ENCODE data around the gene GGT5. TPM values are rescaled to one million over a fixed set of nuclear protein-coding genes. Genes with fewer than 3 reads are reported as not detected.
"Not testable (repeated sequence)": the region's sequence is repeated elsewhere in the genome, so short reads cannot be mapped to it uniquely, and the experiment has no call there.

Gene GGT5
- total RNA-seq (2014; rRNA removed; shearing (Covaris generic); ENCODE audit: low replicate concordance): not detected in 2 replicates

DNA sequence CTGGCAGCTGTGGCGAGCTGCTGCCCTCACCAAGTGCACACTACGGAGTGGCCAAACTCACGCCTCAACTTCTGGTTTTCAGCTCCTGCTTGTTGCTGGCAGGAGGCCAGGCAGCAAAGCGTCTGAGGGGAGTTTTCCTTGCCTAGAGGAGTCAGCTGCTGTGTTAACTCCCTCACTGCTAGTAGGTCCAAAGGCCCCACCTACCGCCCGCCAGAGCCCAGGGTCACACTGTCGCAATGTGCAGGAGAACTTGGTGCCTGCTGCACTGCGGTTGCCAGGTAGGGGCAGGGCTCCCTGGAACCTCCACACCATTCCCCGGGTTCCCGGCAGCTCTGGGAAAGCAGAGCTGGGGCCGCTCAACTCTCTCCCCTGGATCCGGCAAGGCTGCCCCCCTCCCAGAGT lies at the start of gene GGT5:
GGT5 (minus strand) TSS at position 53 of the 402 bp plus-strand sequence. CDS start 357 bp downstream, outside the sequence.
- in situ Hi-C loops (cut with HindIII; ENCODE audit: low pct_unique_long_range_greater_than_20kb, low sequenced_read_pairs); DNase-seq (ENCODE audit: low read depth): not testable (repeated sequence)

GRCh38 chr22:24292202-24292830 lies 47.4 kb upstream of the GGT5 start:
- in situ Hi-C loops (cut with HindIII; ENCODE audit: low pct_unique_long_range_greater_than_20kb, low sequenced_read_pairs); DNase-seq (ENCODE audit: low read depth): not testable (repeated sequence)

GRCh38 chr22:24291515-24292201 lies 46.8 kb upstream of the GGT5 start:
- in situ Hi-C loops (cut with HindIII; ENCODE audit: low pct_unique_long_range_greater_than_20kb, low sequenced_read_pairs): no loop called here
- no peak for DNase-seq (ENCODE audit: low read depth)

- in situ Hi-C loops (cut with HindIII; ENCODE audit: low pct_unique_long_range_greater_than_20kb, low sequenced_read_pairs): no loop called here
- no peak for DNase-seq (ENCODE audit: low read depth)
Measured at GRCh38 chr22:24290459-24290858, 45.6 kb upstream of the GGT5 start.

DNA sequence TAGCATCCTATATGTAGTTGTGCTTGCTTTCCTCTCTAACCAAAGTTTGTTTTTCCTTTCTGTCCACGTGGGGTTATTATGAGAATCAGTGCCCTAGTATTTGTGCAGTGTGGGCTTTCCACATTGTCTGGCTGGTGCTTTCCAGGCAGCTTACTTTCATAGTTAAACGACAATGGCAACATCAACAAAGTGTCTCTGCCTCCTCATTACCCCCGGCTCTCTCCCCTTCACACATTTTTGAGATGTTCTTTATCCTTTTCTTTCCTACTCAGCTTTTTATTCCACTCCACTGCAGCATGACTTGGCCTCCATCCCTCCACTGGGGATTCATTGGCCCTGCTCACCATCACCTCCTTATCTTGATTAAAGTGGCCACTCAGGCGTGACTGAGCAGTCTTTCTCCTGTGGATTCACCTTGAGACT lies 44.9 kb upstream of the GGT5 start:
- peak; percentile 31 for DNase-seq (ENCODE audit: low read depth)
- in situ Hi-C loops (cut with HindIII; ENCODE audit: low pct_unique_long_range_greater_than_20kb, low sequenced_read_pairs): no loop called here

DNA sequence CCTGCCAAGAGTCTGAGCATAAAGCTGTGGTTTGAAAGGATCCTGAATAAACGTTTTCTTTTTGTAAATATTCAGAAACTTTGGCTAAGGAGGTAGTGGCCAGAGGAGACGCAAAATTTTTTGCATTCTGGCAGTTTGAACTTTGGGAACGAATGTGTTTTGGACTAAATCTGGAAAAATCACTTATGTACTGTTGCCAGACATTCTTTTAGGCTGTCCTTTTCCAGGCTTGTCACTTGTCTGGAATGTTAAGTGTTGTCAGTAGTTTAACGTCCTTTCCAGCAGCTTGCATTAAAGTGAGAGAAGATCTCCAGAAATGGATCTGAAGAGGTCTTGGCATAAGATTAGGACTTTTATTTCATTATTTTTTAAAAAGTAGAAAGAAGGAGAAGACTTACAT lies 44.2 kb upstream of the GGT5 start:
- in situ Hi-C loops (cut with HindIII; ENCODE audit: low pct_unique_long_range_greater_than_20kb, low sequenced_read_pairs): no loop called here
- no peak for DNase-seq (ENCODE audit: low read depth)

- DNase-seq (ENCODE audit: low read depth); in situ Hi-C loops (cut with HindIII; ENCODE audit: low pct_unique_long_range_greater_than_20kb, low sequenced_read_pairs): not testable (repeated sequence)
Measured at GRCh38 chr22:24287801-24288200, 42.9 kb upstream of the GGT5 start.

DNA sequence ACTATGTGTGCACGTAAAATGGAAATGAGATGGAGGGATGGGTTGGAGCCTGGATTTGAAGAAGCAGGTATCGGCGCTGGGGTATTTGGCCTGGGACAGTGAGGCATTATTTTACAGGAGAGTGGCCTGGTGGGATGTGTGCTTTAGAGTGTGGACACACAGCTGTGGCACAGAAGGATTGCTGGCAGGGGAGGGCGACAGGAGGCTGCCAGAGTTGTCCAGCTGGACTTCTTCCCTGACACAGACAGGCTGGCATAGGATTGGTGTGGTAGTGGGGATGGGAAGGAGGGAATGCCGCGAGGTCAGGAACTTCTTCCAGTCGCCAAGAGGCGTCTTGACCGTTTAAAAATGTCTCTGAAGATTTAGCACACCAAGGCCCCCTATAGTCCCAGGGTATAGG lies 42.3 kb upstream of the GGT5 start:
- in situ Hi-C loops (cut with HindIII; ENCODE audit: low pct_unique_long_range_greater_than_20kb, low sequenced_read_pairs); DNase-seq (ENCODE audit: low read depth): not testable (repeated sequence)

- in situ Hi-C loops (cut with HindIII; ENCODE audit: low pct_unique_long_range_greater_than_20kb, low sequenced_read_pairs): no loop called here
- no peak for DNase-seq (ENCODE audit: low read depth)
Measured at GRCh38 chr22:24285245-24285644, 40.4 kb upstream of the GGT5 start.

DNA sequence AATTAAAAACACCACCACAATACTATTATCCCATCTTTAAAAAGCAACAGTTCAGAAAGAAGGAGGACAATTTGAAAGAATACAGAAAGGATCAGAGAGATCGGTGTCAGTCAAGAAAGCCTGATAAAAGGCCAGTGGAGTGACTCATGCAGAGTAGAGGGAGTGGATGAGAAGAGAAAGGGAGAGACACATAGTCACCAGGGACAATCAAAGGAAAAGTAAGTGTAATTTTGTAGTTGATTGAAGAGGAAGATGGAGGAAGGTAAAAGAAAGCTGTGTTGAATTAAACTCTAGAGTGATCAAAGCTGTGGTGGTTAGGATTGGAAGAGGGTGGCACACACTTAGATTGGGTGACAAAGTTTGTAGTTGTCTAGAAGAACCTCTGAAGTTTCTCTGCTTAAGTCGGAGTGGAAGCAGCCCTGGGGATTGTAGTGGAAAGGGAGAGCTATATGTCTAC lies 39.9 kb upstream of the GGT5 start:
- no peak for DNase-seq (ENCODE audit: low read depth)

DNA sequence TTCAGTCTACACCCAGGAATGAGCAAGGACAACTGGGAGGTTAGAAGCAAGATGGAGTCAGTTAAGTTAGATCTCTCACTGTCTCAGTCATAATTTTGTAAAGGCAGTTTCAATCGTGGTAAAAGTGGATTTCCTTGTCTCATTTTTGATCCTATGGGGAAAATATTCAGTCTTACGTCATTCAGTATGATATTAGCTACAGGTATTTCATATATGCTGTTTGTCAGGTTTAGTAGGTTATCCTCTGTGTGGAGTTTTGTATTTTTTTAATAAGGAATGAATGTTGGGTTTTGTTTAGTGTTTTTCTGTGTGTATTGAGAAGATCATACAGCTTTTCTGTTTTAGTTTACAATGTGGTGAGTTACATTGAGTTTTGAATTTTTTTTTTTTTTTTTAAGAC lies 37.5 kb upstream of the GGT5 start:
- DNase-seq (ENCODE audit: low read depth): no peak
- in situ Hi-C loops (cut with HindIII; ENCODE audit: low pct_unique_long_range_greater_than_20kb, low sequenced_read_pairs): no loop called here

More for the DNA sequence above, 39.9 kb upstream of the GGT5 start:
- in situ Hi-C loops (cut with HindIII; ENCODE audit: low pct_unique_long_range_greater_than_20kb, low sequenced_read_pairs): no loop called here

GRCh38 chr22:24280363-24280762 lies 35.5 kb upstream of the GGT5 start:
- in situ Hi-C loops (cut with HindIII; ENCODE audit: low pct_unique_long_range_greater_than_20kb, low sequenced_read_pairs); DNase-seq (ENCODE audit: low read depth): not testable (repeated sequence)

DNA sequence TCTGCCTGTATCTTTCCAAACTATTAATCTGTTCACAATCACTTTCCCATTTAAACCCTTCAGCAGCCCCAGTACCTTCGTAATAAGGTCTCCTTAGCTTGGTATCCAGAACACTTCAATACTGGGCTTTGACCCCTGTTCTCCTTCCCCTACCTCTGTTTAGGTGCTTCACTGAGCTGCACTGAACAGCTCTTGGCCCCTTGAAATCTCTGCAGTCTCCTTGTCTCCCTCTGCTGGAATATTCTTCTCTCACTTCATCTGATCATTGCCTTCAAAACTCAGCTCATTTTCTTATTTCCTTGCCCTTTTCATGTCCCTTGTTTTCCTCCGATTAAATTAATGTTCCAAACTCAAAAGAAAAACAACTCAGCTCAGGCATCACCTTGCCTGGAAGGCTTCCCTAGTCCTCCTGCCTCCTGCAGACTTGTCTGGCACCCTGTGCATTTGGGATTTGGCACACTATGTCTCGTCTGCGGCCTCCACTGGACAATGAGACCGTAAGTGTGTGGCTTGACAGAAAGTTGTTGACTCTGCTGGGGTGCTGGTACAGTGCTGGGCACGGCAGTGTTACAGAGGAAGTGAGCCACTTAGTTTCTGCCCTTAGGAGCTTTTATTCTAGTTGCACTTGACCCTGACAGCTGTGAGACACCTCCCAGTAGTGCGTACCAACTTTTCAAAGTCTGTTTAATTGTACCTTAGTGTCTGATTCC lies 30.0 kb upstream of the GGT5 start:
- not testable (repeated sequence) for DNase-seq (ENCODE audit: low read depth)

DNA sequence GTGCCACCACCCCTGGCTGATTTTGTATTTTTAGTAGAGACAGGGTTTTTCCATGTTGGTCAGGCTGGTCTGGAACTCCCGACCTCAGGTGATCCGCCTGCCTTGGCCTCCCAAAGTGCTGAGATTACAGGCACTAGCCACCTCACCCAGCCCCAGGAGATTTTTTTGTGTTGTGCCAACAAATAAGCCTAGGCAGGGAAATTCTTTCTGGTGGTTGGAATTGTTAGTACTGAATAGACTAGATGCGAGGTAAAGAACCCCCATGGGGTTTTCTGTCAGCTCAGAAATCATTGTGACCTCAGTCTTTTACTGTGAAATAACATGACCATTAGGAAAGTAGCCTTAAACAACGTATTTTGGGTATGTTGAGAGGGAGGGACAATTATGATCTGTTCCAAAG lies 29.0 kb upstream of the GGT5 start:
- DNase-seq (ENCODE audit: low read depth): not testable (repeated sequence)

More for the DNA sequence above, 30.0 kb upstream of the GGT5 start:
- in situ Hi-C loops (cut with HindIII; ENCODE audit: low pct_unique_long_range_greater_than_20kb, low sequenced_read_pairs): not testable (repeated sequence)

DNA sequence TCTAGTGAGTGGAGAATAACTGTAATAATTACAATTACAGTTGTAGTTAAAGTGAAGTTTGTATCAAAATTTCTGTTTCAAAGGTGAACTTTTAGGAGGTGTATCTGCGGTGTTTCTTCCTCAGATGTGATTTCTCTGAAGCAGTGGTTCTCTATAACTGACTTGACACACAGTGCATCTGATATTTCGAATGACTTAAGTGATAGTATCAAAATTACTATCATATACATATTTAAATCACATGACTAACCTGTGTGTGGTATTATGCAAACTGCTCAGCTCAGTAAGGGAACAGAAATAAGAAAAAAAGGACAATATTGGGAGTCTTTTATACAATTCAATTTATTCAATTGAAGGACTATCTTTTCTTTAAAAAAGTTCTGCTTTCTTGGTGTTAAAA lies 28.1 kb upstream of the GGT5 start:
- DNase-seq (ENCODE audit: low read depth); in situ Hi-C loops (cut with HindIII; ENCODE audit: low pct_unique_long_range_greater_than_20kb, low sequenced_read_pairs): not testable (repeated sequence)

More for the DNA sequence above, 29.0 kb upstream of the GGT5 start:
- in situ Hi-C loops (cut with HindIII; ENCODE audit: low pct_unique_long_range_greater_than_20kb, low sequenced_read_pairs): not testable (repeated sequence)

GRCh38 chr22:24271386-24271854 lies 26.5 kb upstream of the GGT5 start:
- DNase-seq (ENCODE audit: low read depth): no peak
- in situ Hi-C loops (cut with HindIII; ENCODE audit: low pct_unique_long_range_greater_than_20kb, low sequenced_read_pairs): no loop called here

GRCh38 chr22:24270556-24271385 lies 25.9 kb upstream of the GGT5 start, which contains the start of gene SPECC1L:
Gene SPECC1L (plus strand): TSS chr22:24270831. CDS start chr22:24302232, 31,401 bp downstream.
- in situ Hi-C loops (cut with HindIII; ENCODE audit: low pct_unique_long_range_greater_than_20kb, low sequenced_read_pairs): no loop called here
- peak; percentile 93 for DNase-seq (ENCODE audit: low read depth)

DNA sequence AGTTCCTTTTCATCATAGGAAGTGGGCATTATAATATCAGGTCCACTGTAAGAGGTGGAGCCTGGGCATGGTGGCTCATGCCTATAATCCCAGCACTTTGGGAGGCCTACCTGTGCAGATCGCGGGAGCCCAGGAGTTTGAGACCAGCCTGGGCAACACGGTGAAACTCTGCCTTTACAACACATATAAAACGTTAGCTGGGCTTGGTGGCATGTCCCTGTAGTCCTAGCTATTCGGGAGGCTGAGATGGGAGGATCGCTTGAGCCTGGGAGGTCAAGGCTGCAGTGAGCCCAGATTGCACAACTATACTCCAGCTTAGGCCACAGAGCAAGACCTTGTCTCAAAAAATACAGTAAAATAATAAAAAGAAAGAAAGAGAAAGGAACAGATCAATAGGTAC lies 21.6 kb upstream of the GGT5 start:
- in situ Hi-C loops (cut with HindIII; ENCODE audit: low pct_unique_long_range_greater_than_20kb, low sequenced_read_pairs); DNase-seq (ENCODE audit: low read depth): not testable (repeated sequence)
